ENCODE results near the gene GOLT1A. TPM values are rescaled to one million over a fixed set of nuclear protein-coding genes. Genes with fewer than 3 reads are reported as not detected.

The GOLT1A gene
- total and polyA plus RNA-seq, 2 donors: 0.47 to 1.4 TPM

GRCh38 chr1:204258213-204259115 lies 44.7 kb upstream of the GOLT1A start:
- H3K36me3 ChIP-seq (ENCODE audit: control insufficient read depth in 2 of 2, insufficient read depth in 2 of 2, low read length in 1 of 2): no peaks in the 10 kb centered on the region
- 78% methylated on average over 7 of the region's 7 CpGs for WGBS
- DNase-seq (ENCODE audit: low read depth in 6 of 9, low spot score in 9 of 9): peak in 5 of 9 donors; percentile 6 to 36 (median 19)

DNA sequence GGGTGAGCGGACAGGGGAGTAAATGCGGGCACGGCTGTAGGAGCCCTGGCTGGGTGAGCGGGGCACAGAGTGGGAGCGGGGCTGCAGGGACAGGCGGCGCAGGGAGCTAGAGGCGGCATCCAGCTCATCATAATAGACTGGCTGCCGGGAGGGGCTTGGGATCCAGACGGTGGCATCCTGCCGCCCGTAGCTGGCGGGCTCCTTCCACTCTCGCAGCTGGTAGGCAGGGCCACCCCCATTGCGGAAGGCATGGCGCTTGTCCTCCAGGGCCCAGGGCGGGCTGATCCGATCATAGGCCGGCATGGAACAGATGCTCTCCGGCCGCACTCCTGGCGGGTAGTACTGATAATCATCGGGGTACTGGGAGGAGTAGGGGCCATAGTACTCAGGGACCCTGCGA lies 43.7 kb upstream of the GOLT1A start:
- H3K27ac ChIP-seq (ENCODE audit: low read depth in 1 of 2, low read length in 1 of 2): no peak overlapping the region
- H3K36me3 ChIP-seq (ENCODE audit: control insufficient read depth in 2 of 2, insufficient read depth in 2 of 2, low read length in 1 of 2): no peaks in the 10 kb centered on the region
- no peak for DNase-seq (ENCODE audit: low read depth in 6 of 9, low spot score in 9 of 9)
- WGBS: 98% methylated on average over 24 of the region's 24 CpGs
- H3K9me3 ChIP-seq (ENCODE audit: control insufficient read depth in 2 of 2, insufficient read depth in 1 of 2, low read length in 1 of 2): no peaks in the 10 kb centered on the region
- H3K27me3 ChIP-seq (ENCODE audit: control insufficient read depth in 2 of 2, insufficient read depth in 1 of 2, low read length in 1 of 2): no peaks in the 10 kb centered on the region
- H3K4me1 ChIP-seq (ENCODE audit: control insufficient read depth in 2 of 2, insufficient read depth in 2 of 2, low read length in 2 of 2): no peaks in the 10 kb centered on the region
- no peak overlapping the region for H3K4me3 ChIP-seq (ENCODE audit: low read length in 2 of 2)

More at GRCh38 chr1:204258213-204259115, 44.7 kb upstream of the GOLT1A start:
- Histone ChIP-seq H3K27ac (ENCODE audit: low read depth in 1 of 2, low read length in 1 of 2) (no peak overlapping the region), H3K27me3 (ENCODE audit: control insufficient read depth in 2 of 2, insufficient read depth in 1 of 2, low read length in 1 of 2) (no peaks in the 10 kb centered on the region), H3K4me1 (ENCODE audit: control insufficient read depth in 2 of 2, insufficient read depth in 2 of 2, low read length in 2 of 2) (no peaks in the 10 kb centered on the region), H3K9me3 (ENCODE audit: control insufficient read depth in 2 of 2, insufficient read depth in 1 of 2, low read length in 1 of 2) (no peaks in the 10 kb centered on the region), H3K4me3 (ENCODE audit: low read length in 2 of 2) (no peak overlapping the region)

DNA sequence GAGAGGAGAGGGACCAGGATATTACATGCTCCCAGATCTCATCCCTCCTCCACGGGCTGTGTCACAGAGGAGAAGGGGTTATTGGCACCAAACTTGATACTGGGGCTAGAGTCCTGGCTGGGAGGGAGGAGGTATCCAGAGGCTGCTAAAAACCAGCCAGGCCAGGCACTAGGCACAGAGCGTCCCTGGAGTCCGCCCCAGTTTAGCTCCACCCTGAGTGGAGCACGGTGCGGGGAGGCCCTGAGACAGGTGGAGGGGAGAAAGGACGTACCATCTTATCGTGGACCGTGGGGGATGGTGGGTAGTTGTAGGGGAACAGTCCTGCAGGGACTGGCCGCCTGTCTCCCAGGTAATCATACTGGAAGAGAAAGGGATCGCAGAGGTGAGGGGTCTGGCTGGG lies 42.7 kb upstream of the GOLT1A start:
- 92% methylated on average over 10 of the region's 10 CpGs for WGBS
- Histone ChIP-seq H3K36me3 (ENCODE audit: control insufficient read depth in 2 of 2, insufficient read depth in 2 of 2, low read length in 1 of 2) (no peaks in the 10 kb centered on the region), H3K27me3 (ENCODE audit: control insufficient read depth in 2 of 2, insufficient read depth in 1 of 2, low read length in 1 of 2) (no peaks in the 10 kb centered on the region), H3K4me1 (ENCODE audit: control insufficient read depth in 2 of 2, insufficient read depth in 2 of 2, low read length in 2 of 2) (no peaks in the 10 kb centered on the region), H3K4me3 (ENCODE audit: low read length in 2 of 2) (no peak overlapping the region), H3K27ac (ENCODE audit: low read depth in 1 of 2, low read length in 1 of 2) (no peak overlapping the region), H3K9me3 (ENCODE audit: control insufficient read depth in 2 of 2, insufficient read depth in 1 of 2, low read length in 1 of 2) (no peaks in the 10 kb centered on the region)
- DNase-seq (ENCODE audit: low read depth in 6 of 9, low spot score in 9 of 9): no peak

GRCh38 chr1:204255966-204256365 lies 42.2 kb upstream of the GOLT1A start:
- H3K4me3 ChIP-seq (ENCODE audit: low read length in 2 of 2): no peak overlapping the region
- WGBS: 80% methylated on average over 5 of the region's 5 CpGs

DNA sequence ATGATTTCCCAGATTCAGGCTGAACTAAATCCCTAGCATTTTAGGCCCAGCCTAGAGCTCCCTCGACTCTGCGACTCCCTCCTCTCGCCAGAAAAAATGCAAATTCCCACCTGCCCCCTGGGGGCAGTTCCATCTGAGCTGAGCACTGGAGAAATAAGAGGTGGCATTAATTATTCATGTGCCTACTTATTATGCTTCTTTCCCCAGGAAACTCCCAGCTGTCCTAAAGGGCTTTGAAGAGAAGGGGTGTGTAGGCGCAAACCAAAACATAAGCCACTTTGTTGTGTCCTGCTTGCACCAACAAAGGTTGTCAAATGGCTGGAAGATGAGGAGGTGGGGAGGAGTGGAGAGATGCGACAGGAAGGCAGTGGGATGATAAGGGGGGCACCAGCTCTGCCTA lies 41.4 kb upstream of the GOLT1A start:
- WGBS: 92% methylated on average over 5 of the region's 5 CpGs
- no peak for DNase-seq (ENCODE audit: low read depth in 6 of 9, low spot score in 9 of 9)
- no peak overlapping the region for H3K27ac ChIP-seq (ENCODE audit: low read depth in 1 of 2, low read length in 1 of 2)
- H3K4me3 ChIP-seq (ENCODE audit: low read length in 2 of 2): no peak overlapping the region
- H3K27me3 ChIP-seq (ENCODE audit: control insufficient read depth in 2 of 2, insufficient read depth in 1 of 2, low read length in 1 of 2): no peaks in the 10 kb centered on the region
- no peaks in the 10 kb centered on the region for H3K9me3 ChIP-seq (ENCODE audit: control insufficient read depth in 2 of 2, insufficient read depth in 1 of 2, low read length in 1 of 2)
- peaks cover 0 to under 1% of the 10 kb centered on the region in 2 donors for H3K4me1 ChIP-seq (ENCODE audit: control insufficient read depth in 2 of 2, insufficient read depth in 2 of 2, low read length in 2 of 2)
- H3K36me3 ChIP-seq (ENCODE audit: control insufficient read depth in 2 of 2, insufficient read depth in 2 of 2, low read length in 1 of 2): no peaks in the 10 kb centered on the region

More at GRCh38 chr1:204255966-204256365, 42.2 kb upstream of the GOLT1A start:
- Histone ChIP-seq H3K9me3 (ENCODE audit: control insufficient read depth in 2 of 2, insufficient read depth in 1 of 2, low read length in 1 of 2) (no peaks in the 10 kb centered on the region), H3K27me3 (ENCODE audit: control insufficient read depth in 2 of 2, insufficient read depth in 1 of 2, low read length in 1 of 2) (no peaks in the 10 kb centered on the region), H3K4me1 (ENCODE audit: control insufficient read depth in 2 of 2, insufficient read depth in 2 of 2, low read length in 2 of 2) (no peaks in the 10 kb centered on the region), H3K27ac (ENCODE audit: low read depth in 1 of 2, low read length in 1 of 2) (no peak overlapping the region), H3K36me3 (ENCODE audit: control insufficient read depth in 2 of 2, insufficient read depth in 2 of 2, low read length in 1 of 2) (no peaks in the 10 kb centered on the region)
- no peak for DNase-seq (ENCODE audit: low read depth in 6 of 9, low spot score in 9 of 9)

DNA sequence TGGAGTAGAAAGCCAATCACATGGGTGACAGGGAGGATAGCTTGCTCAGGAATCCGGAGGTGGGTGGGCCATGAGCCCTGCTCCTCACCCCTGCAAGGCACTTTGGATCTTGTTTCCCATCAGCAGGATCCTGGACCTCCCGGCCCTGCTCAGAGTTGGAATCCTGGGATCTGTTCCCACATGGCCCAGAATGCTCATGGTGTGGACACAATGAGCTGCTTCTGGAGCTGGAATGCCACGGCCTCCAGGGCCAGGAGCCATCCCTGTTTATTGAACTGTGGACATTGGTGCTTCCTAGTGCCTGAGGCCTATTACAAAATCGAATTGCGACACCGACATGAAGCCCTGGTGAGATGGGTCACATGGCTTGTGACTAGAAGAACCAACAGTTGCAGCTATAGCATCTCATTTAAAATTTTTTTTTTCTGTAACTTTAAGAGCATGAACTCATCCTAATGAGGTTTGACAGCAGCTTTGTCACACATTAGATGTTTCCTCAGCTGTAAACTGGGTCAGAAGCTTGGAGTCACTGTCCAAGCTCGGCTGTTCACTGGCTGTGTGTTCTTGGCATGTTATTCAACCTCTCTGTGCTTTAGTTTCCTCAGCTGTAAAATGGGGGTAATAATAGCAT lies 40.4 kb upstream of the GOLT1A start:
- Histone ChIP-seq H3K9me3 (ENCODE audit: control insufficient read depth in 2 of 2, insufficient read depth in 1 of 2, low read length in 1 of 2) (no peaks in the 10 kb centered on the region), H3K27me3 (ENCODE audit: control insufficient read depth in 2 of 2, insufficient read depth in 1 of 2, low read length in 1 of 2) (no peaks in the 10 kb centered on the region), H3K27ac (ENCODE audit: low read depth in 1 of 2, low read length in 1 of 2) (no peak overlapping the region), H3K4me3 (ENCODE audit: low read length in 2 of 2) (no peak overlapping the region), H3K36me3 (ENCODE audit: control insufficient read depth in 2 of 2, insufficient read depth in 2 of 2, low read length in 1 of 2) (no peaks in the 10 kb centered on the region), H3K4me1 (ENCODE audit: control insufficient read depth in 2 of 2, insufficient read depth in 2 of 2, low read length in 2 of 2) (peaks cover 0 to 2% of the 10 kb centered on the region in 2 donors)
- no peak for DNase-seq (ENCODE audit: low read depth in 6 of 9, low spot score in 9 of 9)
- 95% methylated on average over 7 of the region's 7 CpGs for WGBS

- H3K9me3 ChIP-seq (ENCODE audit: control insufficient read depth in 2 of 2, insufficient read depth in 1 of 2, low read length in 1 of 2): no peaks in the 10 kb centered on the region
- H3K27ac ChIP-seq (ENCODE audit: low read depth in 1 of 2, low read length in 1 of 2): no peak overlapping the region
- no peak overlapping the region for H3K4me3 ChIP-seq (ENCODE audit: low read length in 2 of 2)
- 93% methylated on average over 6 of the region's 6 CpGs for WGBS
- no peak for DNase-seq (ENCODE audit: low read depth in 6 of 9, low spot score in 9 of 9)
- peaks cover 0 to 2% of the 10 kb centered on the region in 2 donors for H3K4me1 ChIP-seq (ENCODE audit: control insufficient read depth in 2 of 2, insufficient read depth in 2 of 2, low read length in 2 of 2)
- no peaks in the 10 kb centered on the region for H3K36me3 ChIP-seq (ENCODE audit: control insufficient read depth in 2 of 2, insufficient read depth in 2 of 2, low read length in 1 of 2)
- no peaks in the 10 kb centered on the region for H3K27me3 ChIP-seq (ENCODE audit: control insufficient read depth in 2 of 2, insufficient read depth in 1 of 2, low read length in 1 of 2)
Observed at GRCh38 chr1:204251926-204252689, 38.3 kb upstream of the GOLT1A start.

GRCh38 chr1:204251286-204251685 lies 37.5 kb upstream of the GOLT1A start:
- Histone ChIP-seq H3K9me3 (ENCODE audit: control insufficient read depth in 2 of 2, insufficient read depth in 1 of 2, low read length in 1 of 2) (no peaks in the 10 kb centered on the region), H3K4me3 (ENCODE audit: low read length in 2 of 2) (no peak overlapping the region), H3K36me3 (ENCODE audit: control insufficient read depth in 2 of 2, insufficient read depth in 2 of 2, low read length in 1 of 2) (no peaks in the 10 kb centered on the region), H3K4me1 (ENCODE audit: control insufficient read depth in 2 of 2, insufficient read depth in 2 of 2, low read length in 2 of 2) (peaks cover 0 to 2% of the 10 kb centered on the region in 2 donors), H3K27ac (ENCODE audit: low read depth in 1 of 2, low read length in 1 of 2) (no peak overlapping the region), H3K27me3 (ENCODE audit: control insufficient read depth in 2 of 2, insufficient read depth in 1 of 2, low read length in 1 of 2) (no peaks in the 10 kb centered on the region)
- DNase-seq (ENCODE audit: low read depth in 6 of 9, low spot score in 9 of 9): no peak
- WGBS: 97% methylated on average over 7 of the region's 7 CpGs

All from thymus (tissue), 11 donors.